Astrocyte (in vitro differentiated cells and primary cell): ENCODE data around the gene B3GALT6.

Experiments
- EZH2 ChIP-seq: IDR thresholded peaks from 2 replicates; pipeline ENCODE4 v1.6.1; 2012; ENCODE audit warnings: mild to moderate bottlenecking, low read length, inconsistent platforms; ENCODE audit not compliant: insufficient read depth
- TF ChIP-seq, protein P1 (sequence below): IDR thresholded peaks from 2 replicates; pipeline ENCODE4 v1.5.1; 2011; ENCODE audit warnings: low read depth, mild to moderate bottlenecking, inconsistent platforms, low read length, moderate library complexity; ENCODE audit not compliant: insufficient read depth

DNA sequence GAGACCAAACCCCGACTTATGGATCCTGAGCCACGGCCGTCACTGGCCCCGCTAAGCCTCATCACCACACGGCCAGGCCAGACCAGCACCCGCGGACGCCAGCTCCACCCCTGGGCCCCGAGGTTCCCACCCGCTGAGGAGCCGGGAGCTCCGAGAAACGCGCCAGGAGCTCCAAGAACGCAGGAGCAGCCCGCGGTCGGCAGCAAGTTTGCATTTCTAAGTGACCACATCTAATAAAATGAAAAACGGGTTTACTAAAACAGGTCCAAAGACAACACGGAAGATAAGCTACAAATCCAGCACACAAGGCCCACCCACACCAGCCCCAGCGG, 22.6 kb downstream of the B3GALT6 start:
- TF ChIP-seq, protein P1, sequence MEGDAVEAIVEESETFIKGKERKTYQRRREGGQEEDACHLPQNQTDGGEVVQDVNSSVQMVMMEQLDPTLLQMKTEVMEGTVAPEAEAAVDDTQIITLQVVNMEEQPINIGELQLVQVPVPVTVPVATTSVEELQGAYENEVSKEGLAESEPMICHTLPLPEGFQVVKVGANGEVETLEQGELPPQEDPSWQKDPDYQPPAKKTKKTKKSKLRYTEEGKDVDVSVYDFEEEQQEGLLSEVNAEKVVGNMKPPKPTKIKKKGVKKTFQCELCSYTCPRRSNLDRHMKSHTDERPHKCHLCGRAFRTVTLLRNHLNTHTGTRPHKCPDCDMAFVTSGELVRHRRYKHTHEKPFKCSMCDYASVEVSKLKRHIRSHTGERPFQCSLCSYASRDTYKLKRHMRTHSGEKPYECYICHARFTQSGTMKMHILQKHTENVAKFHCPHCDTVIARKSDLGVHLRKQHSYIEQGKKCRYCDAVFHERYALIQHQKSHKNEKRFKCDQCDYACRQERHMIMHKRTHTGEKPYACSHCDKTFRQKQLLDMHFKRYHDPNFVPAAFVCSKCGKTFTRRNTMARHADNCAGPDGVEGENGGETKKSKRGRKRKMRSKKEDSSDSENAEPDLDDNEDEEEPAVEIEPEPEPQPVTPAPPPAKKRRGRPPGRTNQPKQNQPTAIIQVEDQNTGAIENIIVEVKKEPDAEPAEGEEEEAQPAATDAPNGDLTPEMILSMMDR, result no peak
- no peak for TF ChIP-seq EZH2
